Body of pancreas (tissue), 4 donors: ENCODE results near the gene ZNF230. TPM values are rescaled to one million over a fixed set of nuclear protein-coding genes. Genes with fewer than 3 reads are reported as not detected.
A peak's percentile ranks its signal among the peaks of the same experiment; 100 is the strongest.

Experiments
- ATAC-seq: fragments of 150-250 bp; one replicate; pipeline ENCODE4 v1.9.1; 2016
- DNase-seq, 4 donors: peaks; one replicate each; pipeline ENCODE4 v3.0.0-alpha.2; 2019
- H3K27ac ChIP-seq, 4 donors: fragments of 200-600 bp; sonication (generic); 1 replicate in 3 of 4; 2 replicates in 1 of 4; pipeline versions ENCODE4 v1.5.1 to v1.6.1; 2016 to 2019; ENCODE audit warnings: mild to moderate bottlenecking in 1 of 4, mixed read lengths in 1 of 4, moderate library complexity in 1 of 4
- H3K27me3 ChIP-seq, 2 donors: fragments of 200-600 bp; sonication (generic); one replicate each; pipeline ENCODE4 v1.6.0; 2016; ENCODE audit warnings: mild to moderate bottlenecking in 1 of 2
- H3K36me3 ChIP-seq, 2 donors: fragments of 200-600 bp; sonication (generic); replicated peaks in 1 of 2; 2 replicates each; pipeline ENCODE4 v1.5.1; 2016; ENCODE audit warnings: low read depth in 2 of 2; ENCODE audit not compliant: insufficient read depth in 1 of 2
- H3K4me1 ChIP-seq: fragments of 200-600 bp; sonication (generic); one replicate; pipeline ENCODE4 v1.6.0; 2016
- H3K4me3 ChIP-seq, 2 donors: fragments of 200-600 bp; sonication (generic); 1 replicate in 1 of 2; 2 replicates in 1 of 2; pipeline ENCODE4 v1.5.1; 2016 to 2019
- H3K9me3 ChIP-seq, 3 donors: fragments of 200-600 bp; sonication (generic); 1 replicate in 2 of 3; 2 replicates in 1 of 3; pipeline ENCODE4 v1.5.1; 2016
- POLR2A ChIP-seq, 3 donors: fragments of 450-650 bp; IDR thresholded peaks; one replicate each; pipeline ENCODE4 v1.6.1; 2016; ENCODE audit warnings: antibody characterized with exemption in 3 of 3, mild to moderate bottlenecking in 2 of 3
- WGBS, 2 donors: methylation state at CpG; one replicate each; pipeline ENCODE4 v1.1.5; 2017; 5-methylcytosine and 5-hydroxymethylcytosine counted together
- intact Hi-C: fragments of 100-400 bp; cut with DNase I; formaldehyde crosslinking; loops from one replicate; pipeline ENCODE4 v1.15.1; 2023
- total RNA-seq, 2 donors: library from RNA; depleted of rRNA; stranded (reverse); fragments of >200 nt; gene quantifications; one replicate each; pipeline ENCODE4 v1.1.0, GENCODE V29; 2016
- TF ChIP-seq, protein P1 (sequence below), 7 experiments: fragments of 450-650 bp in 4 of 7; fragments of 200-600 bp in 3 of 7; sonication (generic) in 3 of 7; IDR thresholded peaks; one replicate each; pipeline ENCODE4 v1.5.1; 2016 to 2019; ENCODE audit warnings: antibody characterized with exemption in 7 of 7

ZNF230 gene
- total RNA-seq, 2 donors from 2014 or later: 2.9 TPM; not detected in 1

DNA sequence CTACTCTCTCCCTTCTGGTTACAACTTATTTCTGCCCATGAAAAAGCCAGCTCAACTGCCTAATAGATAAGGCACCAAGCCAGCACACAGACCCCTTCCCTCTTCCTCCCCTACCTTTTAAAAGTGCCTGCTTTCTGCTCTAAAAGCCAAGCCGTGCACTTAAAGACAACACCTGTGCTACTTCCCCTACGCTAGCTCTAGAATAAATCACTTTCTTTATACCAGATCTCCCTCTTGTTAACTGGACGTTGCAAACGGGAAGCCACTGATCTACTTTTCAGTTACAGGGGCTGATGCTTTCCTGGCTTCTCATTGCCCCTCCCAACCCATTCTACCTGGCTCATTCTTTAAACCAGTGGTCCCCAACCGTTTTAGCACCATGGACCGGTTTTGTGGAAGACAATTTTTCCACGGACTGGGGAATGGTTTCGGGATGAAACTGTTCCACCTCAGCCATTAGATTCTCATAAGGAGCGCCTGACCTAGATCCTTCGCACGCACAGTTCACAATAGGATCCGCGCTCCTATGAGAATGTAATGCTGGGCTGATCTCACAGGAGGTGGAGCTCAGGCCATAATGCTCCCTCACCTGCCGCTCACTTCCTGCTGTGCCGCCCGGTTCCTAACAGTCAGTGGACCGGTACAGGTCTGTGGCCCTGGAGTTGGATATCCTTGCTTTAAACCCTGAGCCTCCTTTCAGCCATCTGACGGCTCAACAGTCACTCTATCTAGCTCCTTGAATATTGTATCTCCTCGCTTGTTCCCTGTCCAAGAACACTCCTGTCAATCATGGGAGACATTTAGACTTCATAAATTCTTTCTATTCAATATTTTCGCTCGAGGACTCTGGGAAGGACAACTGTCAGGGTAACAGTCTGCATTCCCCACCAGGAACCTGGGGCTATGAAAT lies 48.2 kb downstream of the ZNF230 start:
- Histone ChIP-seq H3K36me3 (no peaks in the 10 kb centered on the region), H3K4me1 (peaks cover 15% of the 10 kb centered on the region), H3K27ac (peak overlapping the region; percentile 41 to 69 (median 62)), H3K9me3 (peaks cover 0 to 10% (median 0%) of the 10 kb centered on the region in 3 donors), H3K27me3 (no peaks in the 10 kb centered on the region), H3K4me3 (peak overlapping the region; percentile 4 to 47)
- peak in 1 of 3 donors; percentile 25 for TF ChIP-seq POLR2A (IDR thresholded peaks at IDR 0.05)
- TF ChIP-seq, protein P1, sequence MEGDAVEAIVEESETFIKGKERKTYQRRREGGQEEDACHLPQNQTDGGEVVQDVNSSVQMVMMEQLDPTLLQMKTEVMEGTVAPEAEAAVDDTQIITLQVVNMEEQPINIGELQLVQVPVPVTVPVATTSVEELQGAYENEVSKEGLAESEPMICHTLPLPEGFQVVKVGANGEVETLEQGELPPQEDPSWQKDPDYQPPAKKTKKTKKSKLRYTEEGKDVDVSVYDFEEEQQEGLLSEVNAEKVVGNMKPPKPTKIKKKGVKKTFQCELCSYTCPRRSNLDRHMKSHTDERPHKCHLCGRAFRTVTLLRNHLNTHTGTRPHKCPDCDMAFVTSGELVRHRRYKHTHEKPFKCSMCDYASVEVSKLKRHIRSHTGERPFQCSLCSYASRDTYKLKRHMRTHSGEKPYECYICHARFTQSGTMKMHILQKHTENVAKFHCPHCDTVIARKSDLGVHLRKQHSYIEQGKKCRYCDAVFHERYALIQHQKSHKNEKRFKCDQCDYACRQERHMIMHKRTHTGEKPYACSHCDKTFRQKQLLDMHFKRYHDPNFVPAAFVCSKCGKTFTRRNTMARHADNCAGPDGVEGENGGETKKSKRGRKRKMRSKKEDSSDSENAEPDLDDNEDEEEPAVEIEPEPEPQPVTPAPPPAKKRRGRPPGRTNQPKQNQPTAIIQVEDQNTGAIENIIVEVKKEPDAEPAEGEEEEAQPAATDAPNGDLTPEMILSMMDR (IDR thresholded peaks at IDR 0.05): no peak
- intact Hi-C loops: no loop called here
- DNase-seq (peak; percentile 28 to 41 (median 32)), ATAC-seq (peak; percentile 40)
- WGBS, 2 donors: 2 to 7% methylated on average over 18 to 21 of the region's 21 CpGs

DNA sequence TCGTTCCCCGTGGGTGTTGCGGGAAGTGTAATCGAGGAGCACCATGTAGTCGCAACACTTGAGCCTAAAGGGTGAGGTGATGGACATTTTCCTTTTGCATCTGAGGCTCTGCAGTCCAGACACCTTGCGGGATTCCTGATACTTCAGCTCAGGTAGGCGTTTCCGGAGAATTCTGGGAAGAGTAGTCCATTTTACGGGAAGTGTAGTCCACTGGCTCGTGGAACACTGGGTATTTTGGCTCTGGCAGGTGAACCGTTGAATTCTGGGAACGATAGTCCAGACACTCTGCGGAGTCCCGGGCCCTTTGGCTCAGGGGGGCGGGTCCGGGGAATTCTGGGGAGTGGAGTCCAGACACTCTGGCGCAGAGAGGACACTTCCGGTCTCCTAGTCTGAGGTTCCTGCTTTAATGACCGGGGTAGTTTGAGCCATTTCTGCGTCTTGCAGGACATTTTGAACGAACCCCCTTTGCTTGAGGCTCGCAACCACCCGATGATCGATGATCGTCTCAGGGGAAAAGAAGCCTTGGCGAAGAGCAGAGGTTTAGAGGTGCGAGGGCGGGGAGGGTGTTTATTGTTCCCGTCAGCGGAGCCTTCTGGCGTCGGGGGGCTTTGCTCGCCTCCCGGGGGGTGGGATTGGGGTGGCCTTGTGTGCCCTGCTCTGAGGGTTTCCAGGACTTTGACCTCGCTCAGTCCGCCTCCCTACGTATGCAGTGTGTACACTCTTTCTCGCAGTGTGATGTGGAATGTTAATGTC lies 49.1 kb downstream of the ZNF230 start, which contains the start of gene ZNF223:
ZNF223 (plus strand) TSS at position 387 of the 753 bp plus-strand sequence. CDS start 3,141 bp downstream, outside the sequence.
- intact Hi-C loops: no loop called here
- ATAC-seq: peak; percentile 100
- Histone ChIP-seq H3K27me3 (no peaks in the 10 kb centered on the region), H3K27ac (peak within 1 kb of the TSS; percentile 62 to 74 (median 68)), H3K9me3 (peaks cover 0 to 11% (median 0%) of the 10 kb centered on the region in 3 donors), H3K4me1 (peaks cover 15% of the 10 kb centered on the region), H3K4me3 (peak within 1 kb of the TSS; percentile 47 to 64), H3K36me3 (no peaks in the 10 kb centered on the region)
- peak in 1 of 3 donors; percentile 30 for TF ChIP-seq POLR2A (IDR thresholded peaks at IDR 0.05)
- TF ChIP-seq, protein P1 (IDR thresholded peaks at IDR 0.05): no peak
- WGBS, 2 donors: 1% methylated on average over 33 to 38 of the region's 38 CpGs
- peak; percentile 95 to 97 (median 96) for DNase-seq

DNA sequence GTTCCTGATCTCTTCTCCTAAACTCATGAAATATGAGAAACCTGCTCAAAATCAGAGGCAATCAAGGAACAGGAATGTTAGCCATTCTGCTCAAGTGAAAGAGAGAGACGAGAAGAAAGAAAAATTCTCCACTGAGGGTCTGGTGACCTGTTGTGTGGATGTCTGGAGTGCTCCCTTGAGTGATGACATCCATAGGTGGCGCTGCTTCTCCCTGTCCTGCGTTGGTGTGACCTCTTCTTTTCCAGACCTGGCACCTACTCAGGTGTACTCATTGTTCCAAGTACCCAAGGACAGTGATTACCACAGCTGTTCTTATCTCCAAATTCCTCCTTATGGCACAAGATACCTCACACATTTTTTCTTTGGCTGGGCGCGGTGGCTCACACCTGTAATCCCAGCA lies 53.1 kb downstream of the ZNF230 start:
- H3K9me3 ChIP-seq: peaks cover 0 to 11% (median 0%) of the 10 kb centered on the region in 3 donors
- 94% methylated on average over 5 of the region's 5 CpGs for WGBS, 2 donors
- ATAC-seq (no peak), DNase-seq (no peak)
- H3K27me3 ChIP-seq: no peaks in the 10 kb centered on the region
- H3K36me3 ChIP-seq: peaks cover 0 to 3% of the 10 kb centered on the region in 2 donors
- H3K4me3 ChIP-seq: no peak overlapping the region
- TF ChIP-seq, protein P1 (IDR thresholded peaks at IDR 0.05): no peak
- no peak for TF ChIP-seq POLR2A (IDR thresholded peaks at IDR 0.05)
- peaks cover 13% of the 10 kb centered on the region for H3K4me1 ChIP-seq
- H3K27ac ChIP-seq: no peak overlapping the region
- intact Hi-C loops: no loop called here

DNA sequence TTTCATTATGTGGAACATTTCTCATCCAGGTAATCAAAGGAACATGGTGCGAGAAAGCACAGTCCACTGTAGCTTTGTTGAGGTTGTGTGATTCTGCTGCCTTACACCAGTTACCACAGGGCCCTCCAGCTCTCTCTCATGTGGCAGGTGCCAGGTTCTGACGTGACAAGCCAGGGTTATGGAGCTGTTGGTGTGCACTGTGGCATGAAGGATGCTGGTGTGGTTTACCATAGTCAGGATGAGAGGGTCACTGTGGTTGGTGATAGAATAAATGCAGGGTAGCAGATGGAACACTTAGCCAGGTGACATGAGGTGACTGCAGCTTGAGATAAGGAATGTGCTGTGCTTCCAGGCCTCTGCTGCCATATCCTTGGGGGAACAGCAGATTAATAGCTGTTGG lies 56.5 kb downstream of the ZNF230 start:
- Histone ChIP-seq H3K27ac (no peak overlapping the region), H3K4me3 (no peak overlapping the region), H3K27me3 (no peaks in the 10 kb centered on the region), H3K36me3 (peaks cover 7 to 11% of the 10 kb centered on the region in 2 donors), H3K4me1 (no peaks in the 10 kb centered on the region), H3K9me3 (peaks cover 0 to 29% (median 0%) of the 10 kb centered on the region in 3 donors)
- 85 to 94% methylated on average over 2 of the region's 2 CpGs for WGBS, 2 donors
- intact Hi-C loops: no loop called here
- DNase-seq (no peak), ATAC-seq (no peak)
- TF ChIP-seq, protein P1 (IDR thresholded peaks at IDR 0.05): no peak
- no peak for TF ChIP-seq POLR2A (IDR thresholded peaks at IDR 0.05)
